ENCODE results near the gene FGD2. TPM values are rescaled to one million over a fixed set of nuclear protein-coding genes. Genes with fewer than 3 reads are reported as not detected.
"Not testable (repeated sequence)": the region's sequence is repeated elsewhere in the genome, so short reads cannot be mapped to it uniquely, and the experiment has no call there.

The FGD2 gene
- total RNA-seq, 2 donors from 2014 or later = 3.4 to 17.9 TPM

DNA sequence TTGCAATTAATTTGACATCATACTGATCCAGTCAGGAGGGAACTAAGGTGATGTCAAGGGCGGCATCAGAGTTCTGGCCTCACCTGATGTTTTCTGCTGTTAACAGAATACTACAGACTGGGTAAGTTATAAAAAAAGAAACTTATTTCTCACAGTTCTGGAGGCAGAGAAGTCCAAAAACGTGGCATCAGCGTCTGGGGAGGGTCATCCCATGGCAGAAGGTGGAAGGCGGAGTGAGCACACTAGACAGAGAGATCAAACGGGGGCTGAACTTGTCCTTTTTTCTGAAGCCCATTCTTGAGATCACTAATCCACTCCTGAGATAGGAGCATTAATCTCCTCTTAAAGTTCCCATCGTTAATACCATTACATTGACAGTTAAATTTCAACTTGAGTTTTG lies 16.2 kb upstream of the FGD2 start:
- Histone ChIP-seq H3K9me3 (no peaks in the 10 kb centered on the region), H3K4me3 (no peak overlapping the region), H3K27ac (no peak overlapping the region), H3K4me1 (replicated peaks) (no peaks in the 10 kb centered on the region), H3K27me3 (replicated peaks; ENCODE audit: insufficient read depth) (no peaks in the 10 kb centered on the region), H3K36me3 (no peaks in the 10 kb centered on the region)
- intact Hi-C loops (cut with DNase I) = loop anchor here (5.0 kb wide), 1 partner anchor 183 kb away; the partner anchor contains the start of gene PIM1
- DNase-seq (ENCODE audit: low spot score) = no peak
- TF ChIP-seq, protein P1, sequence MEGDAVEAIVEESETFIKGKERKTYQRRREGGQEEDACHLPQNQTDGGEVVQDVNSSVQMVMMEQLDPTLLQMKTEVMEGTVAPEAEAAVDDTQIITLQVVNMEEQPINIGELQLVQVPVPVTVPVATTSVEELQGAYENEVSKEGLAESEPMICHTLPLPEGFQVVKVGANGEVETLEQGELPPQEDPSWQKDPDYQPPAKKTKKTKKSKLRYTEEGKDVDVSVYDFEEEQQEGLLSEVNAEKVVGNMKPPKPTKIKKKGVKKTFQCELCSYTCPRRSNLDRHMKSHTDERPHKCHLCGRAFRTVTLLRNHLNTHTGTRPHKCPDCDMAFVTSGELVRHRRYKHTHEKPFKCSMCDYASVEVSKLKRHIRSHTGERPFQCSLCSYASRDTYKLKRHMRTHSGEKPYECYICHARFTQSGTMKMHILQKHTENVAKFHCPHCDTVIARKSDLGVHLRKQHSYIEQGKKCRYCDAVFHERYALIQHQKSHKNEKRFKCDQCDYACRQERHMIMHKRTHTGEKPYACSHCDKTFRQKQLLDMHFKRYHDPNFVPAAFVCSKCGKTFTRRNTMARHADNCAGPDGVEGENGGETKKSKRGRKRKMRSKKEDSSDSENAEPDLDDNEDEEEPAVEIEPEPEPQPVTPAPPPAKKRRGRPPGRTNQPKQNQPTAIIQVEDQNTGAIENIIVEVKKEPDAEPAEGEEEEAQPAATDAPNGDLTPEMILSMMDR (IDR thresholded peaks at IDR 0.05) = no peak
- TF ChIP-seq POLR2A (IDR thresholded peaks at IDR 0.05) (no peak), POLR2AphosphoS5 (IDR thresholded peaks at IDR 0.05) (no peak)
- 89% methylated on average over 6 of the region's 6 CpGs for WGBS

DNA sequence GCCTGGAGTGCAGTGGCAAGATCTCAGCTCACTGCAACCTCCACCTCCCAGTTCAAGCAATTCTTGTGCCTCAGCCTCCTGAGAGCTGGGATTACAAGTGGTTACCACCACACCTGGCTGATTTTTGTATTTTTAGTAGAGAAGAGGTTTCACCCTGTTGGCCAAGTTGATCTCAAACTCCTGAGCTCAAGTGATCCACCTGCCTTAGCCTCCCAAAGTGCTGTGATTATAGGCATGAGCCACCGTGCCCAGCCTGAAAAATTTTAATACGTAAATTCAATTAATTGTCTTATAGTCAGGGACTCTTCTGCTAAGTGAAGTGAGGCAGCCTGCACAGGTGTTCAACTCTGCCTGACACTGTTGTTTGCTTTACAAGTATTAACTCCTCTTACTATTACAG lies 15.1 kb upstream of the FGD2 start:
- H3K27ac ChIP-seq; intact Hi-C loops (cut with DNase I); H3K27me3 ChIP-seq (replicated peaks; ENCODE audit: insufficient read depth); DNase-seq (ENCODE audit: low spot score); H3K9me3 ChIP-seq; H3K4me1 ChIP-seq (replicated peaks); H3K4me3 ChIP-seq; H3K36me3 ChIP-seq: not testable (repeated sequence)
- 84% methylated on average over 2 of the region's 2 CpGs for WGBS

DNA sequence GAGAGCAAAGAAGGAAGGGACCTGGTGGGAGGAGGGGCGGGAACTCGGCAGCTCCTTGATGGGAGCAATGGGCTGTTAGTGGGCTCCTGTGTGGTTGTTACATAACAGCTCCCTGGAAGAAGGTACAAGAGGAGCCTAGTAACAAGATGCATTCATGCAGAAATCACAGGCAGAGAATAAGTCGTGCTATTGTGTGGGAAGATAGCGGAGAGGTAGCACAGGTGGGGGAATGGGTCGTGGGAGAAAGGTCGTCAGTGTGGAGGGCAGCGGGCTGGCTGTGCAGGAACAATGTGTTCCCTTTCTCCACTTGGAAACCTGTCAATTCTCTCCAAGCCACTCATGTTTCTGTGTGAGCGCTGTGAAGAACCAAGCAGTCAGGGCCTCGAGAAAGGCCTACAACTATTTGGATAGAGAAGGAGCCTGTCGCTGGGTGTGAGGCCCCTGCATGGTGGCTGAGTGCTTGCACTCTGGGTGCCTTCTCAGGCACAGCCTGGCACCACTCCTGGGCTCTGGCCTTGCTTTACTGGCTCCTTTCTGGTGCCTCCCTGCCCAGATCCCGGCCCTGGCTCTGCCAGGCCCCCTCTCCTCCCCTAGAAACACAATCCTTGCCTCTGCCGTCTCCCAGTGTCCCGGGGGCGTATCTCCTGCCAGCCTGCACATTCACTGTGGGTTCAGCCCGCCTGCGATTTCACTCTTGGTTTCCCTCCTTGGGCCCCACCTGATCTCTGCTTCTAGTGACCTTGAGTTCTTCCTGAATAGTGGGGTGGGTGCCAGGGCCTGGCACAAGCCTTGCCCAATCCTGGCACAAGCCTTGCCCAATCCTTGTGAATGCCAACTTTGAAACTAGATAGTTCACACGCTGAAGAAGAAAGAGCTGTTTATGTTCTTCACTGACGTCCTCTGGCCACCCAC lies 7.4 kb upstream of the FGD2 start:
- WGBS = 25% methylated on average over 18 of the region's 18 CpGs
- no peak for TF ChIP-seq POLR2A (IDR thresholded peaks at IDR 0.05)
- TF ChIP-seq, protein P1 (IDR thresholded peaks at IDR 0.05) = no peak
- TF ChIP-seq POLR2AphosphoS5 (IDR thresholded peaks at IDR 0.05) = peak; percentile 79
- H3K27ac ChIP-seq = peak overlapping the region; percentile 74 to 77

DNA sequence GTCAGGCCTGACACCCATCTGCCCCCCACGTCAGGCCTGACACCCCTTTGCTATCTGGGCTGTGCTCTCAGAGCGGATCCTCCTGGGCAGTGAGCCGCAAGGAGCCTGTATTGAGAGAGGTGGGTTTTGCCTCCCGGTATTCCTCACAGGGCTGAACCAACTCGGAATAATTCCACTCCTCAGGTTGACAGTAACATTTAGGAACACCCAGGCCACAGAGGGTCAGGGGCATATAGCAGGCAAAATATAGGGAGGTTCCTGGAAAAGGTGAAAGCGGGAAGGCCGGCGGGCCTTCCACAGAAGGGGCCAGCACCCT lies 6.8 kb upstream of the FGD2 start:
- no peaks in the 10 kb centered on the region for H3K4me1 ChIP-seq (replicated peaks)
- 35% methylated on average over 8 of the region's 8 CpGs for WGBS
- no peaks in the 10 kb centered on the region for H3K27me3 ChIP-seq (replicated peaks; ENCODE audit: insufficient read depth)
- DNase-seq (ENCODE audit: low spot score) = no peak
- no peaks in the 10 kb centered on the region for H3K36me3 ChIP-seq
- H3K9me3 ChIP-seq = no peaks in the 10 kb centered on the region
- intact Hi-C loops (cut with DNase I) = no loop called here
- H3K27ac ChIP-seq = peak overlapping the region; percentile 74 to 77
- TF ChIP-seq POLR2AphosphoS5 (IDR thresholded peaks at IDR 0.05) (no peak), POLR2A (IDR thresholded peaks at IDR 0.05) (no peak)
- TF ChIP-seq, protein P1 (IDR thresholded peaks at IDR 0.05) = no peak
- H3K4me3 ChIP-seq = no peak overlapping the region

More for the DNA sequence above, 7.4 kb upstream of the FGD2 start:
- H3K36me3 ChIP-seq = no peaks in the 10 kb centered on the region
- DNase-seq (ENCODE audit: low spot score) = peak; percentile 82
- H3K9me3 ChIP-seq = no peaks in the 10 kb centered on the region
- H3K4me1 ChIP-seq (replicated peaks) = no peaks in the 10 kb centered on the region
- no peaks in the 10 kb centered on the region for H3K27me3 ChIP-seq (replicated peaks; ENCODE audit: insufficient read depth)
- intact Hi-C loops (cut with DNase I) = no loop called here
- H3K4me3 ChIP-seq = no peak overlapping the region

DNA sequence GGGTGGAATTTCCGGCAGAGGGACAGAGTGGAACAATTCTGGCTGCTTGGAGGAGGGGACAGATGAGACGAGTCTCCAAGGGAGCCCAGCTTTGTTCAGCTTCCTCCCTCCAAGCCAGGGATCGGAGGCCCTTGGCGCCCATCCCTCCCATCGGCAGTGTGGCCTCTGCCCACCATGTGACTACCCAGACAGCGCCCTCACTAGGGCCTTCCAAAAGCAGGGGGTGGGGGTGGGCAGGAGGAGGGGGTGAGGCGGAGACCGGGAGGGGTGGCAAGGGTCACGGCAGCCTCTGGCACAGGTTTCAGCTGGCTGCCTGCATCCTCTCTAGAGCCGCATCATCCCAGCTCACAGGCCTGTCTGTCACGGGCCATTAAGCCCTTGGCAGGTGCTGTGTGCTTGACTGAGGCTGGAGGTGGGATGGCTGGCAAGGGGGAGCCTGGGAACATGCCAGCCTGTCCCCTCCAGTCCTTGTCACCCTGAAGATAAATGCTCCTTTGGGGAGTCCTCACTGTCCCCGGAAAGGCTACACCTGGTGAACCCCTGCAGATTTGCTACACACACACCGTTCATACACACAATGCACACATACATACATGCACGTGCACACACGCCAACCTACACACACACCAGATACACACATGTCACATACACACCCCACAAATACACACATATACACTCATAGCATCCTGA lies 6.2 kb upstream of the FGD2 start:
- intact Hi-C loops (cut with DNase I) = no loop called here
- peak overlapping the region; percentile 74 to 77 for H3K27ac ChIP-seq
- DNase-seq (ENCODE audit: low spot score) = no peak
- H3K36me3 ChIP-seq = no peaks in the 10 kb centered on the region
- TF ChIP-seq POLR2AphosphoS5 (IDR thresholded peaks at IDR 0.05) (no peak), POLR2A (IDR thresholded peaks at IDR 0.05) (no peak)
- TF ChIP-seq, protein P1 (IDR thresholded peaks at IDR 0.05) = no peak
- WGBS = 56% methylated on average over 15 of the region's 15 CpGs
- no peaks in the 10 kb centered on the region for H3K4me1 ChIP-seq (replicated peaks)
- H3K27me3 ChIP-seq (replicated peaks; ENCODE audit: insufficient read depth) = no peaks in the 10 kb centered on the region
- no peak overlapping the region for H3K4me3 ChIP-seq
- H3K9me3 ChIP-seq = no peaks in the 10 kb centered on the region

Data from prostate gland (tissue), 2 donors.